Ishikawa (cell line): ENCODE results near the gene TUT1.
A peak's percentile ranks its signal among the peaks of the same experiment; 100 is the strongest.

Source experiments
- CEBPB ChIP-seq: IDR thresholded peaks from 2 replicates; pipeline ENCODE4 v1.6.1; 2012
- EGR1 ChIP-seq: IDR thresholded peaks from 2 replicates; pipeline ENCODE4 v1.6.1; 2012
- TAF1 ChIP-seq: IDR thresholded peaks from 2 replicates; pipeline ENCODE4 v1.6.1; 2012; ENCODE audit warnings: low read depth, mild to moderate bottlenecking

- TF ChIP-seq CEBPB: no peak
- peak; percentile 55; the same call in 1 of the 2 replicates for TF ChIP-seq TAF1
- peak; percentile 42 for TF ChIP-seq EGR1
Measured at GRCh38 chr11:62546244-62546928, 44.9 kb downstream of the TUT1 start, which contains the start of gene AHNAK.
